T-helper 2 cell treated with Interferon-gamma antibody and Interleukin-4, amounts not matched to agents 100 ng/mL and 5 ng/mL, for 36 hours (primary cell): ENCODE data around the gene SNX21. TPM values are rescaled to one million over a fixed set of nuclear protein-coding genes. Genes with fewer than 3 reads are reported as not detected.
"Not testable (repeated sequence)": the region's sequence is repeated elsewhere in the genome, so short reads cannot be mapped to it uniquely, and the experiment has no call there.

ENCODE experiments used
- intact Hi-C: fragments of 100-400 bp; cut with micrococcal nuclease; formaldehyde crosslinking; loops from one replicate; pipeline ENCODE4 v1.15.1; 2023
- total RNA-seq: library from RNA; stranded (reverse); gene quantifications from 2 replicates; pipeline ENCODE4 v1.2.3, GENCODE V29; 2022

Gene SNX21
- total RNA-seq, 1 donor from 2014 or later, result 1.8 TPM

GRCh38 chr20:45874104-45874481, 40.5 kb downstream of the SNX21 start:
- intact Hi-C loops, result not testable (repeated sequence)

DNA sequence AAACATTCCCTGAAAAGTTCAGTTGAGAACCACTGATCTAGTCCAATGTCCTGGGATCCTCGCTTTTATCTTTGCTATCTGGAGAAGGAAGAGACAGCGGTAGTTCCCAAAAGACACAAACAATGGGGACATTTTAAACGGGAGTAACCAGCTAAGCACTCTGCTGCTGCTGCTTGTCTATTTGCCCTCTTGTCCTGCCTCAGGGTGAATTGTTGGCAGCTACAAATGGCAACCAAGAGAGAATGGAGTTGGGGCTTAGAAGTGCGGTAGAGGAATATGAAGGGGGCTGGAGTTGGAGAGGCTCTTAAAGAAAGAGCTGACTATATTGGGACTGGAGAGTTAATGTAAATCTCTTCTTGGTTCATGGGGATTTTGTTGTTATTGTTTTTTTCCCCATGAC, 41.0 kb downstream of the SNX21 start:
- intact Hi-C loops, result no loop called here

GRCh38 chr20:45878076-45878761, 44.6 kb downstream of the SNX21 start:
- intact Hi-C loops, result no loop called here

DNA sequence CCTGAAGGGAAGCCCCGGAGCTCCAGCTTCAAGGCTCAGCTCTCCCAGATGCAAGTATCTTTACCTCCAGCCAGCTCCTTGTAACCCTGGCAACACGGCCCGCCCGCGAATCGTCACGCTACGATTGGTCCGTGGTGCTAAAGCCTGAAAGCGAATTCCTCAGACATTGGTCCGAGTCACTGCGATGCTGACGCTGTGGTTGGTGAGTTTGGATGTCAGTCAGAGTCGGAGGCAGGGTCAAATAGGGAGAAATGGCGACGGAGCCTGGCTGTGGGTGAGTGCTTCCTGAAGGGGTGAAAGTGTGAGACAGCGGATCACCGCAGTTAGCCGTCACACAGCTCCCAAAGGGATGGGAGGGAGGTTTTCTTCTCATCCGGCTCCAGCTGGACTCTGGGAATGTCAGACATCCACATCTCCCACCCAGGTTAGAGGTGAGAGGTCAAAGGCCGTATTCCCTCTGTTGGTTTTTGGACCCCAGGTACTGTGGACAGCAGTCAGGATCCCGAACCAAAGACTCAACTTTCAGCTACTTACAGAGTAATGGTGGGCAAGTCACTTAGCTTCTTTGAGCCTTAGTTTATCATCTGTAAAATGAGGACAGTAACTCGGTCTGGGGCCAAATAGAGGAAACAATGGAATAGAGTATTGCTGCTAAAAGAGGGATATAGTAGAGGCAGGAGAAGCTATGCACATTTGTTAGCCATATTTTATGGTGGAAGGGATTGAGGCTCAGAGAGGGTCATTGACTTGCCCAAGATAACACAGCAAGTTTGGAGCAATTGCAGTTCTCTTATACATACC, 47.6 kb downstream of the SNX21 start, which contains the start of gene ZSWIM1:
Gene ZSWIM1 (plus strand): TSS at position 240 of the 801 bp plus-strand sequence. CDS start 1,366 bp downstream, outside the sequence.
- intact Hi-C loops, result loop anchor here (1.0 to 2.0 kb wide), 5 partner anchors 10 to 91 kb away; partner anchors contain the start of genes ACOT8, CTSA, NEURL2 and ZNF335

DNA sequence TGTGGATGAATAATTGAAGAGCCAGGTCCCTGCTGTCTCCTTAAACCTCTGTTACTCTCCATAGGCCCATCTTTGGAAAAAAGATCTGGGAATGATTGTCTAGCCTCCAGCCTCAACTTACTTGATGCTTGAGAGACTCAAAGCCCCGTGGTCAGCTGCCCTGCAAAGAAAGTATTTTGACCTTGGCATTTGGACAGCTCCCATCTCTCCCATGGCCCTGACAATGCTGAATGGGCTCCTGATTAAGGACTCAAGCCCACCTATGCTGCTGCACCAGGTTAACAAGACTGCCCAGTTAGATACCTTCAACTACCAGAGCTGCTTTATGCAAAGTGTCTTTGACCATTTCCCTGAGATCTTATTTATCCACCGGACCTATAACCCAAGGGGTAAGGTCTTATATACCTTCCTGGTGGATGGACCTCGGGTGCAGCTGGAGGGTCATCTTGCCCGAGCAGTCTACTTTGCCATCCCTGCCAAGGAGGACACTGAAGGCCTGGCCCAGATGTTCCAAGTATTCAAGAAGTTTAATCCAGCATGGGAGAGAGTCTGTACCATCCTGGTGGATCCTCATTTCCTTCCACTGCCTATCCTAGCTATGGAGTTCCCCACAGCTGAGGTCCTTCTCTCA, 49.0 kb downstream of the SNX21 start:
- intact Hi-C loops, result no loop called here

GRCh38 chr20:45883100-45883469, 49.5 kb downstream of the SNX21 start:
- intact Hi-C loops, result no loop called here

DNA sequence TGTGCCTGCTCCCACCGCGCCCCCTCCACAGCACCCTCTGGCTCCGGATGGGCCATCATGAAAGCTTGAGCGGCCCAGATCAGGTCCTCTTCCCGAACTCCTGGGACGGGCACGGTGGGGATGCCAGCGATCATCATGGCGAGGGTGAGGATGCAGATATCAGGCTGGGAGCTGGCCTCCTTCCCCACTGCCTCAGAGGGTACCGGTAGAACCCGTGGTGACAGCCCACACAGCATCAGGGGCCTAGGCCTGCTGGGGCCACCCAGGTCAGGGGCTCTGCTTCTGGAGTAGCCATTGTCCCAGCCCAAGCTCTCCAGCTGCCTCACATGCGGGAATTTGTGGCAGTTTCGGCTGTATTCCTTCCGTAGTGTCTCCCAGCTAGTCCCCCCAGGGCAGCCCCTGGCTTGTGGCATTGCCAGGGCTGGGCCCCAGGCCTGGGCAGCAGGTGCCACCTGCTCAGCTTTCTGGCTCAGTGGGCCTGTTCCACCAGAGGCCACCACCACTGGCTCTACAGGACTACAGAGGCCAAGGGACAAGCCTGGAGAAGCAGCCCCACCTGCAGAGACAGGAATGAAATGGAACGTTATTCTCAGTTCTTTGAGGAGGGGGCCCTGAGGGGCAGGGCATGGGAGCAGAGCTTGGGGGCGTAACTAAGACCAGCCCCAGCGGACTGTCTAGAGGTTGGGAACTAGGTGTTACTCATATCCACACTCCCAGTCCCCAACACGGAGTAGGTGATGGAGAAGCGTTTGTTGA, 53.2 kb downstream of the SNX21 start:
- intact Hi-C loops, result no loop called here

DNA sequence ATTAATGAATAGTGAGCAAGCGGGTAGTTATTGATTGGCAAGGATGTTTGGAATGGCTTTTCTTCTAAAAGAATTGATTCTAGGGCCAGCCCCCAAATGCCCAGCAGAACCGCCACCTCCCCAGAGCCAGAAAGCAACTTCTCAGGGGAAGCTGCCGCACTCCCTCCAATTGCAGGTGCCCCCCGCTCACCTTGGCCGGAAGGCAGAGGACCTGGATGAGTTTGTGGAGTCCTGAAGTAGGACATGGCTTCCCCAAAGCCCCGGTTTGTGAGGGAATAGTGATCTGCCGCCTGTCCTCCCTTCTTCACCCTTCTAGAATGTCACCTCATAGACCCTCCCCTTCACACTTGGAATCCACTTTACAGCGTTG, 53.7 kb downstream of the SNX21 start, which contains the start of gene SPATA25:
Gene SPATA25 (minus strand): TSS at position 277 of the 370 bp plus-strand sequence. CDS start 32 bp downstream, at position 245.
- intact Hi-C loops, result no loop called here

DNA sequence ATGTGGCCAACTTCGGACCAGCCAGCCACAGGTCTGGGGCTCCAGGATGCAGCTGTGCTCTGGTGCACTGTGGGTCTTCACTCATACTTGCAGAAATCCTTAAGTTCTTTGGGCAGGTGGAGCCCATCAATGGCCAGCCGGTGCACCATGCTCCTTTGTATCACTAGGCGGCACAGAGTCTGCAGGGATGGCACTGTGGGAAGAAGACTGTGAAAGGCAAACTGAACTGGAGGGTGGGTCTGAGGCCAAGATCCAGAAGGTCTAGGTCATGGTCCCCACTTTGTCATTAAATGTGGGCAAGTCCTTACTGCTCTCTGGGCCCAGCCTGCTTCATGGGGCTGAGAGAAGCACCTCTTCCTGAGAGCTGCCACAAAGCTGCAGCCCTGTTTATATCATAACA, 55.1 kb downstream of the SNX21 start:
- intact Hi-C loops, result no loop called here

DNA sequence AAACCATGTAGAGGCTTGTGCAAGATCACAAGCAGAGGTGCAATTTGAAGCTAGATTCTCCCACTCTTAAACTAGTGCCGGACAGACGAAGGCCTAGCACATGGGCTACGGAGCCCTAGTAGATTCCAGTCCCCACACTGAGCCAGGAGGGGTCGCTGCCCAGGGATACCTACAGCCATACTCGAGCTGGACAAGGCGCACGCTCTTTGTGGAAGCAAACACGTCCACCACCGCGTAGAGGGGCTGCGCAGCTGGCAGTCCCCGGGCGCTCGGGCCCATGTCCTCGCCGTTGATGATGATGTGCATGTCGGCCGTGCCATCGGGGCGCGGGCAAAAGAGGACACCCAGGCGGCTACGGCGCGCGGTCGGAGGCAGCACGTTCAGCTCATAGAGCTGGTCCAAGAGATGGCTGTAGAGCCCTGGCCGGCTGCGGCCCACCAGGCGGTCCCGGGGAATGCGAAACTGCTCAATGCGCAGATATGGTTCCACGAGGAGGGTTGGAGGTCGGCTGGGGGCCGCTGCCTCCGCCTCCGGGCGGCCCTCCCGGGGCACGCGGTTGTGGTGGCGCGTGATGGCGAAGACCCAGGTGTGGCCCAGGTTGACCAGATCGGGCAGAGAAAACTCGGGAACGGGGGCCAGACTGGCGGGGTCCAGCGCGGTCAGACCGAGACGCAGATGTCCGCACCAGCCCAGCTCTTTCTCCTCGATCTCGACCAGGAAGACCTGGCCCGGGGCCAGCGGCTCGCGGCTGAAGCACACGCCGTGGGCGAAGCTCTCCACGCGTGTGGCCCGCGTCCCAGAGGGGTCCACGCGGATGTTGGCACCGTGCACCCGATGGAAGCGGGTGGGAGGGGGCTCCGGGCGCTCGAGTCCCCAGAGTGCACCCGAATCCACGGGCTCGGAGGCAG, 56.7 kb downstream of the SNX21 start:
- intact Hi-C loops, result loop anchor here (1.0 to 2.0 kb wide), 4 partner anchors 21 to 80 kb away; partner anchors contain the start of genes ACOT8, UBE2C and ZSWIM3

DNA sequence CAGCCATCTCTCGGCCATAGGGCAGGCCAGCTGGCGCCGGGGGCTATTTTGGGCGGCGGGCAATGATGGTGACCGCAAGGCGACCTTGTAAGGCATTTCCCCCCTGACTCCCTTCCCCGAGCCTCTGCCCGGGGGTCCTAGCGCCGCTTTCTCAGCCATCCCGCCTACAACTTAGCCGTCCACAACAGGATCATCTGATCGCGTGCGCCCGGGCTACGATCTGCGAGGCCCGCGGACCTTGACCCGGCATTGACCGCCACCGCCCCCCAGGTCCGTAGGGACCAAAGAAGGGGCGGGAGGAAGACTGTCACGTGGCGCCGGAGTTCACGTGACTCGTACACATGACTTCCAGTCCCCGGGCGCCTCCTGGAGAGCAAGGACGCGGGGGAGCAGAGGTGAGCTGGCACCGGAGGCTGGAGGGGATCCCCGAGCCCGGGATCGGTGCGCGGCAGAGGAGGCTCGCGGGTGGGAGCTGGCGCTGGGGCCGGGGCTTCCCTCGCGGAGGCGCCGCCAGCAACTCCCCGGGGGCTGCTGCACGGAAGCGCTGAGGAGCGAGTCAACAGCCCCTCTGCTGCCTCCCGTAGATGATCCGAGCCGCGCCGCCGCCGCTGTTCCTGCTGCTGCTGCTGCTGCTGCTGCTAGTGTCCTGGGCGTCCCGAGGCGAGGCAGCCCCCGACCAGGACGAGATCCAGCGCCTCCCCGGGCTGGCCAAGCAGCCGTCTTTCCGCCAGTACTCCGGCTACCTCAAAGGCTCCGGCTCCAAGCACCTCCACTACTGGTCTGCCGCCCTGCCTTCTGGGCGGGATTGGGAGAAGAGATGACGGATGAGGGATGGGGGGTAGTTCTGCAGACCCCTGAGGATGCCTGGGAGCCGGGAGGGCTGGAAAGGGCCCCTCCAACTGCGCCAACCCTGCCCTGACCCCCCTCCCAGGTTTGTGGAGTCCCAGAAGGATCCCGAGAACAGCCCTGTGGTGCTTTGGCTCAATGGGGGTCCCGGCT, 57.7 kb downstream of the SNX21 start, which contains the start of the genes CTSA and NEURL2:
Gene CTSA (plus strand): TSS at position 351 of the 999 bp plus-strand sequence. CDS start 234 bp downstream, at position 585.
Gene NEURL2 (minus strand): TSS at position 224 of the 999 bp plus-strand sequence. CDS start 217 bp downstream, at position 7.
- intact Hi-C loops, result loop anchor here (1.0 to 2.0 kb wide), 6 partner anchors 10 to 80 kb away; partner anchors contain the start of genes ACOT8, PCIF1, UBE2C and ZSWIM1

DNA sequence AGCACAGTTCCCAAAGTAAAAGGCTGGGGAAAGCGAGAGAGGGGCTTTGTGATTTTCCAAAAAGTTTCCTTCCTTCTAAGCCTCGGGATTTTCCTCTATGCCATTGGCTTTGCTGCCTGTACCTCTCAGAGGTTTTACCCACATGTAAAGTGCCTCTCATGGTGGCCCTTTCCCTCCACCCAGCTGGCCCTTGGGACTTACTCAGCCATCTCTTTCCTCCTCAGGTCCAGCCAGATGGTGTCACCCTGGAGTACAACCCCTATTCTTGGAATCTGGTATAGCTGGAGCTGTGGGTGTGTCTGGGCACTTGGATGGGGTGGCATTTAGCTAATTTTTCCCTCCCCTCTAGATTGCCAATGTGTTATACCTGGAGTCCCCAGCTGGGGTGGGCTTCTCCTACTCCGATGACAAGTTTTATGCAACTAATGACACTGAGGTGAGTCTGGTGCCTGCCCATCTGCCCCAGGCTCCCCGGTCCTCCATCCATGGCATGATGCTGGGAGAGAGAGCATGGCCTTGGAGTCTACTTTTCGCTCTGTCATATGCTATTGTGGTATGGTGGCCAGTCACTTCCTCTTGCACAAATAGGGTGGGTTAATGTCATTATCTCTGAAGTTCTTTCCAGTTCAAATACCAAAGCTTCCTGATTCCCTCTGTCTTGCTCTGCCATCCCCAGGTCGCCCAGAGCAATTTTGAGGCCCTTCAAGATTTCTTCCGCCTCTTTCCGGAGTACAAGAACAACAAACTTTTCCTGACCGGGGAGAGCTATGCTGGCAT, 58.6 kb downstream of the SNX21 start:
- intact Hi-C loops, result no loop called here

Other genes starting within 250 kb of the SNX21 start
- not detected in 2 replicates for gene WFDC10A, start 204.1 kb upstream of the SNX21 start, total RNA-seq
- not detected in 2 replicates for gene WFDC9, start 202.5 kb upstream of the SNX21 start, total RNA-seq
- not detected in 2 replicates for gene WFDC11, start 163.6 kb upstream of the SNX21 start, total RNA-seq
- not detected in 2 replicates for gene WFDC13, start 131.8 kb upstream of the SNX21 start, total RNA-seq
- not detected in 2 replicates for gene WFDC10B, start 128.8 kb upstream of the SNX21 start, total RNA-seq
- gene SPINT4, start 111.5 kb upstream of the SNX21 start, total RNA-seq, result not detected in 2 replicates
- gene WFDC3, start 41.9 kb upstream of the SNX21 start, total RNA-seq, result not detected in 2 replicates
- 30.3 and 31.8 TPM in 2 replicates for gene DNTTIP1, start 41.8 kb upstream of the SNX21 start, total RNA-seq
- gene UBE2C, start 21.2 kb upstream of the SNX21 start, total RNA-seq, result 181 and 183 TPM in 2 replicates
- gene TNNC2, start 6.5 kb upstream of the SNX21 start, total RNA-seq, result 0.36 TPM in 1 of 2 replicates, not detected in the other
- 36.6 and 37.1 TPM in 2 replicates for gene ACOT8, start 23.6 kb downstream of the SNX21 start, total RNA-seq
- 6.4 and 7.1 TPM in 2 replicates for gene ZSWIM3, start 23.8 kb downstream of the SNX21 start, total RNA-seq
- 9.8 and 10.7 TPM in 2 replicates for gene ZSWIM1, start 47.4 kb downstream of the SNX21 start, total RNA-seq
- 0.52 and 1.0 TPM in 2 replicates for gene SPATA25, start 53.8 kb downstream of the SNX21 start, total RNA-seq
- 1.4 and 2.1 TPM in 2 replicates for gene NEURL2, start 57.4 kb downstream of the SNX21 start, total RNA-seq
- gene CTSA, start 57.5 kb downstream of the SNX21 start, total RNA-seq, result 55.1 and 60.4 TPM in 2 replicates
- gene PLTP, start 78.4 kb downstream of the SNX21 start, total RNA-seq, result 1.5 and 1.8 TPM in 2 replicates
- 37.1 and 38.3 TPM in 2 replicates for gene PCIF1, start 100.9 kb downstream of the SNX21 start, total RNA-seq
- 37.6 and 38.7 TPM in 2 replicates for gene ZNF335, start 138.4 kb downstream of the SNX21 start, total RNA-seq
- gene MMP9, start 175.1 kb downstream of the SNX21 start, total RNA-seq, result not detected in 2 replicates
- gene SLC12A5, start 195.4 kb downstream of the SNX21 start, total RNA-seq, result 0.70 TPM in 1 of 2 replicates, not detected in the other